ENCODE data around the gene OSM. TPM values are rescaled to one million over a fixed set of nuclear protein-coding genes. Genes with fewer than 3 reads are reported as not detected.

OSM gene
- total RNA-seq, 1 experiment from 2014 or later, result not detected

GRCh38 chr22:30294066-30294465 lies 27.4 kb upstream of the OSM start:
- Mint-ChIP-seq H3K4me1 (ENCODE audit: low read depth, unreplicated experiment) (peaks cover 29% of the 10 kb centered on the region), H3K9me3 (ENCODE audit: low read depth, unreplicated experiment) (no peaks in the 10 kb centered on the region), H3K36me3 (ENCODE audit: insufficient read depth, unreplicated experiment) (peaks cover 57% of the 10 kb centered on the region), H3K27ac (ENCODE audit: unreplicated experiment) (no peak overlapping the region), H3K27me3 (ENCODE audit: unreplicated experiment) (no peaks in the 10 kb centered on the region), H3K4me3 (ENCODE audit: low read depth, unreplicated experiment) (no peak overlapping the region)
- intact Hi-C loops (cut with micrococcal nuclease; ENCODE audit: unreplicated experiment), result no loop called here
- DNase-seq, result no peak
- CTCF ChIA-PET, result no interaction called here
- no TSS peak for BruUV-seq (replicated peaks)
- TF ChIP-seq, protein P1, sequence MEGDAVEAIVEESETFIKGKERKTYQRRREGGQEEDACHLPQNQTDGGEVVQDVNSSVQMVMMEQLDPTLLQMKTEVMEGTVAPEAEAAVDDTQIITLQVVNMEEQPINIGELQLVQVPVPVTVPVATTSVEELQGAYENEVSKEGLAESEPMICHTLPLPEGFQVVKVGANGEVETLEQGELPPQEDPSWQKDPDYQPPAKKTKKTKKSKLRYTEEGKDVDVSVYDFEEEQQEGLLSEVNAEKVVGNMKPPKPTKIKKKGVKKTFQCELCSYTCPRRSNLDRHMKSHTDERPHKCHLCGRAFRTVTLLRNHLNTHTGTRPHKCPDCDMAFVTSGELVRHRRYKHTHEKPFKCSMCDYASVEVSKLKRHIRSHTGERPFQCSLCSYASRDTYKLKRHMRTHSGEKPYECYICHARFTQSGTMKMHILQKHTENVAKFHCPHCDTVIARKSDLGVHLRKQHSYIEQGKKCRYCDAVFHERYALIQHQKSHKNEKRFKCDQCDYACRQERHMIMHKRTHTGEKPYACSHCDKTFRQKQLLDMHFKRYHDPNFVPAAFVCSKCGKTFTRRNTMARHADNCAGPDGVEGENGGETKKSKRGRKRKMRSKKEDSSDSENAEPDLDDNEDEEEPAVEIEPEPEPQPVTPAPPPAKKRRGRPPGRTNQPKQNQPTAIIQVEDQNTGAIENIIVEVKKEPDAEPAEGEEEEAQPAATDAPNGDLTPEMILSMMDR (IDR thresholded peaks at IDR 0.05; ENCODE audit: unreplicated experiment), result no peak

DNA sequence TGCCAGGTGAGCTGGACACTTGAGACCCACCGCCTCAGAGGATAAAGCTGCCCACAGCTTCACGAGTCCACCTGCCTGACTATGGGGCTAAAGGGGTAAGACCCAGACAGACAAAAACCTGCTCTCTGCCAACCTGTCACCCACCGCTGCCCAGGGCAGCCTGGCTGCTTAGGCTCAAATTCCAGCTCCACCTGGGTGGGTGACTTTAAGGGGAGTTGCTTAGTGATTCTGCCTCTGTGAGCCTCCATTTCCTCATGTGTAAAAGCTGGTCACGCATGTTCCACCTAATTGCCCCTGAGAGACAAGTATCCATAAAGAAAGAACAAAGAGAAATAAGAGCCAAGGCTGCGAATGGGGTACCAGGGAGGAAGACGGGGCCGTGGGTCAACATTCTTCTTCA lies 26.4 kb upstream of the OSM start:
- intact Hi-C loops (cut with micrococcal nuclease; ENCODE audit: unreplicated experiment), result no loop called here
- Mint-ChIP-seq H3K27ac (ENCODE audit: unreplicated experiment) (no peak overlapping the region), H3K4me3 (ENCODE audit: low read depth, unreplicated experiment) (no peak overlapping the region), H3K36me3 (ENCODE audit: insufficient read depth, unreplicated experiment) (peaks cover 57% of the 10 kb centered on the region), H3K27me3 (ENCODE audit: unreplicated experiment) (no peaks in the 10 kb centered on the region), H3K4me1 (ENCODE audit: low read depth, unreplicated experiment) (peaks cover 18% of the 10 kb centered on the region), H3K9me3 (ENCODE audit: low read depth, unreplicated experiment) (no peaks in the 10 kb centered on the region)
- no peak for DNase-seq
- CTCF ChIA-PET, result no interaction called here
- TF ChIP-seq, protein P1 (IDR thresholded peaks at IDR 0.05; ENCODE audit: unreplicated experiment), result no peak
- BruUV-seq (replicated peaks), result no TSS peak

GRCh38 chr22:30292069-30292970 lies 25.7 kb upstream of the OSM start:
- Mint-ChIP-seq H3K4me3 (ENCODE audit: low read depth, unreplicated experiment) (no peak overlapping the region), H3K36me3 (ENCODE audit: insufficient read depth, unreplicated experiment) (peaks cover 56% of the 10 kb centered on the region), H3K4me1 (ENCODE audit: low read depth, unreplicated experiment) (peaks cover 11% of the 10 kb centered on the region), H3K9me3 (ENCODE audit: low read depth, unreplicated experiment) (no peaks in the 10 kb centered on the region), H3K27ac (ENCODE audit: unreplicated experiment) (no peak overlapping the region), H3K27me3 (ENCODE audit: unreplicated experiment) (no peaks in the 10 kb centered on the region)
- no TSS peak for BruUV-seq (replicated peaks)
- CTCF ChIA-PET, result no interaction called here
- intact Hi-C loops (cut with micrococcal nuclease; ENCODE audit: unreplicated experiment), result no loop called here
- DNase-seq, result no peak
- TF ChIP-seq, protein P1 (IDR thresholded peaks at IDR 0.05; ENCODE audit: unreplicated experiment), result no peak

DNA sequence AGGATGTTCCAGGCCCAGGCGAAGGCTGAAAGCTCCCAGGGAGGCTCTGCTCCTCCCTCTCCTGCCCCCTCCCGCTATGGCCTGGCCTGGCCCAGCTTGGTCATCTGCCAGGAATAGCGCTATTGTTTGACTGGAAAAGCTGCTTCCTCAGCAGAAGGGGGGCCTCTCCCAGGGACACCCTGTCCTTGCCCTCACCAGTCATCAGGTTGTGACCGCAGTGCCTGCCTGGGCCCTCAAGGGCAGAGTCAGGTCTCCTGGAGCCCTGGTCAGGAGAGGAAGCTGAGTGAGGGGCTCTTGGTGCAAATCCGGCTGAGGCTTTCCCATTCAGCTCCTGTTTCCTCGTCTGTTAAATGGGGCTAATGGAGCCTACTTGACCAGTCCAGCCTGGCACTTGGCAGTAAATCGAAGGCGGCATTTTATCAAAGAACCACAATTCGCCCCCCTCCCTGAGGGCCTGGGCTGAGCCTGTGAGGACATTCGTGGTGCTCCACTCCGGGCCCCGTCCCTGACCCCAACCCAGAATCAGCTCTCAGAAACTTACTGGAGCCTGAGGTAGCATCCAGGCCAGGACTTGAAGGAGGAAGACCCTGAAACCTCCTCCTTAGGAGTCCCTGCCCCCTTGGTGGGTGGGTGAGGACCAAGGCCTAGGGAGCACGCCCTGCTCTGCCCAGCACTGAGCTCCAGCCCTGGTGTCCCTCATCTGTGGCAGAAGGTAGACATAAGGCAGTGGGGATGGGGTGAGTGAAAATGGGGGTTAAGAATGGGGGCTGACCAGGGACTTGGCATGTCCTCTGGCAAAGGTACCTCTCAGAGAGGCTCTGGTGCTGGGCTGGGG lies 24.6 kb upstream of the OSM start:
- peaks cover 61% of the 10 kb centered on the region for H3K36me3 Mint-ChIP-seq (ENCODE audit: insufficient read depth, unreplicated experiment)
- H3K4me3 Mint-ChIP-seq (ENCODE audit: low read depth, unreplicated experiment), result no peak overlapping the region
- no peaks in the 10 kb centered on the region for H3K9me3 Mint-ChIP-seq (ENCODE audit: low read depth, unreplicated experiment)
- H3K27me3 Mint-ChIP-seq (ENCODE audit: unreplicated experiment), result no peaks in the 10 kb centered on the region
- peak overlapping the region; percentile 68 for H3K27ac Mint-ChIP-seq (ENCODE audit: unreplicated experiment)
- DNase-seq, result peak; percentile 69
- TF ChIP-seq, protein P1 (IDR thresholded peaks at IDR 0.05; ENCODE audit: unreplicated experiment), result no peak
- peaks cover 10% of the 10 kb centered on the region for H3K4me1 Mint-ChIP-seq (ENCODE audit: low read depth, unreplicated experiment)
- intact Hi-C loops (cut with micrococcal nuclease; ENCODE audit: unreplicated experiment), result no loop called here
- CTCF ChIA-PET, result no interaction called here
- no TSS peak for BruUV-seq (replicated peaks)
